Gastroesophageal sphincter (tissue), 3 donors: ENCODE data around the gene TRPC4AP.

ENCODE experiments used
- EP300 ChIP-seq: sonication (generic); formaldehyde crosslinking; IDR thresholded peaks from one replicate; pipeline ENCODE4 v1.6.1; 2017; ENCODE audit warnings: antibody characterized with exemption, mild to moderate bottlenecking
- TF ChIP-seq, protein P1 (sequence below), 4 experiments: fragments of 200-600 bp in 2 of 4; fragments of 450-650 bp in 2 of 4; sonication (generic) in 1 of 4; IDR thresholded peaks; one replicate each; pipeline ENCODE4 v1.5.1; 2017 to 2019; ENCODE audit warnings: antibody characterized with exemption in 4 of 4, mild to moderate bottlenecking in 2 of 4, moderate library complexity in 2 of 4

- TF ChIP-seq, protein P1, sequence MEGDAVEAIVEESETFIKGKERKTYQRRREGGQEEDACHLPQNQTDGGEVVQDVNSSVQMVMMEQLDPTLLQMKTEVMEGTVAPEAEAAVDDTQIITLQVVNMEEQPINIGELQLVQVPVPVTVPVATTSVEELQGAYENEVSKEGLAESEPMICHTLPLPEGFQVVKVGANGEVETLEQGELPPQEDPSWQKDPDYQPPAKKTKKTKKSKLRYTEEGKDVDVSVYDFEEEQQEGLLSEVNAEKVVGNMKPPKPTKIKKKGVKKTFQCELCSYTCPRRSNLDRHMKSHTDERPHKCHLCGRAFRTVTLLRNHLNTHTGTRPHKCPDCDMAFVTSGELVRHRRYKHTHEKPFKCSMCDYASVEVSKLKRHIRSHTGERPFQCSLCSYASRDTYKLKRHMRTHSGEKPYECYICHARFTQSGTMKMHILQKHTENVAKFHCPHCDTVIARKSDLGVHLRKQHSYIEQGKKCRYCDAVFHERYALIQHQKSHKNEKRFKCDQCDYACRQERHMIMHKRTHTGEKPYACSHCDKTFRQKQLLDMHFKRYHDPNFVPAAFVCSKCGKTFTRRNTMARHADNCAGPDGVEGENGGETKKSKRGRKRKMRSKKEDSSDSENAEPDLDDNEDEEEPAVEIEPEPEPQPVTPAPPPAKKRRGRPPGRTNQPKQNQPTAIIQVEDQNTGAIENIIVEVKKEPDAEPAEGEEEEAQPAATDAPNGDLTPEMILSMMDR (IDR thresholded peaks at IDR 0.05): no peak
- TF ChIP-seq EP300: no peak
These were observed 7.0 kb downstream of the TRPC4AP start for GRCh38 chr20:35085477-35086225.
